Loucy (cell line): ENCODE measurements around the gene TMEM156.

ENCODE experiments used
- H2AFZ ChIP-seq: fragments of 200-600 bp; sonication (generic); 2 replicates; pipeline ENCODE4 v1.6.0; 2016; ENCODE audit warnings: antibody characterized with exemption, mild to moderate bottlenecking, low read length, moderate library complexity
- H3F3A ChIP-seq: fragments of 200-600 bp; 2 replicates; pipeline ENCODE4 v1.6.0; 2016; ENCODE audit warnings: antibody characterized with exemption, low read depth, mild to moderate bottlenecking
- H3K27me3 ChIP-seq: fragments of 200-600 bp; sonication (generic); 2 replicates; pipeline ENCODE4 v1.6.1; 2014; ENCODE audit warnings: low read length, mild to moderate bottlenecking; ENCODE audit not compliant: insufficient read depth, poor library complexity, severe bottlenecking
- H3K36me3 ChIP-seq: fragments of 200-600 bp; sonication (generic); 2 replicates; pipeline ENCODE4 v1.6.1; 2016; ENCODE audit warnings: low read length; ENCODE audit not compliant: insufficient read depth
- H3K4me1 ChIP-seq: fragments of 200-600 bp; sonication (generic); 2 replicates; pipeline ENCODE4 v1.5.1; 2014; ENCODE audit warnings: low read length, mild to moderate bottlenecking; ENCODE audit not compliant: insufficient read depth, poor library complexity, severe bottlenecking
- H3K4me2 ChIP-seq: fragments of 200-600 bp; sonication (generic); 2 replicates; pipeline ENCODE4 v1.6.0; 2014; ENCODE audit warnings: antibody characterized with exemption, low read length, low read depth, mild to moderate bottlenecking; ENCODE audit not compliant: poor library complexity, severe bottlenecking
- H3K4me3 ChIP-seq: fragments of 200-600 bp; sonication (generic); 2 replicates; pipeline ENCODE4 v1.5.1; 2014; ENCODE audit warnings: low read length, mild to moderate bottlenecking, mixed read lengths; ENCODE audit not compliant: poor library complexity, severe bottlenecking
- H3K79me2 ChIP-seq: fragments of 200-600 bp; sonication (generic); 2 replicates; pipeline ENCODE4 v1.6.1; 2014; ENCODE audit warnings: low read length; ENCODE audit not compliant: insufficient read depth
- H3K9ac ChIP-seq: fragments of 200-600 bp; sonication (generic); 2 replicates; pipeline ENCODE4 v1.6.0; 2014; ENCODE audit warnings: mild to moderate bottlenecking, low read depth, low read length, moderate library complexity; ENCODE audit not compliant: poor library complexity, severe bottlenecking
- H3K9me2 ChIP-seq: fragments of 200-600 bp; sonication (generic); replicated peaks from 2 replicates; pipeline ENCODE4 v1.6.1; 2016; ENCODE audit warnings: low read depth, low read length, mixed read lengths
- H3K9me3 ChIP-seq: fragments of 200-600 bp; sonication (generic); 2 replicates; pipeline ENCODE4 v1.6.1; 2014; ENCODE audit warnings: mild to moderate bottlenecking, antibody characterized with exemption, low read length, low read depth; ENCODE audit not compliant: insufficient read depth
- H4K20me1 ChIP-seq: fragments of 200-600 bp; sonication (generic); 2 replicates; pipeline ENCODE4 v1.6.0; 2014; ENCODE audit warnings: antibody characterized with exemption, low read length, mild to moderate bottlenecking; ENCODE audit not compliant: insufficient read depth, poor library complexity, severe bottlenecking
- CTCF ChIP-seq: fragments of 200-600 bp; sonication (generic); conservative IDR thresholded peaks from 2 replicates; pipeline ENCODE4 v1.5.1; 2014; ENCODE audit warnings: mild to moderate bottlenecking, antibody characterized with exemption, low read length
- EZH2phosphoT487 ChIP-seq: fragments of 200-600 bp; IDR thresholded peaks from 2 replicates; pipeline ENCODE4 v1.6.1; 2018; ENCODE audit warnings: antibody characterized with exemption, mild to moderate bottlenecking, moderate library complexity, borderline replicate concordance

Gene TMEM156

GRCh38 chr4:39043861-39044363, 11.7 kb upstream of the TMEM156 start:
- Histone ChIP-seq H3K9ac (peak overlapping the region; percentile 78), H3K36me3 (no peaks in the 10 kb centered on the region), H3K4me1 (peaks cover 38% of the 10 kb centered on the region), H3K9me2 (no peaks in the 10 kb centered on the region), H4K20me1 (peaks cover 24% of the 10 kb centered on the region), H3K4me3 (peak overlapping the region; percentile 76), H3K27me3 (no peaks in the 10 kb centered on the region), H3F3A (no peaks in the 10 kb centered on the region), H2AFZ (peak overlapping the region; percentile 90), H3K79me2 (peaks cover 36% of the 10 kb centered on the region), H3K4me2 (peak overlapping the region; percentile 81), H3K9me3 (no peaks in the 10 kb centered on the region)
- TF ChIP-seq CTCF, result no peak
- TF ChIP-seq EZH2phosphoT487, result no peak

- Histone ChIP-seq H3F3A (no peaks in the 10 kb centered on the region), H3K9me2 (no peaks in the 10 kb centered on the region), H3K4me1 (peaks cover 33% of the 10 kb centered on the region), H3K9me3 (no peaks in the 10 kb centered on the region), H4K20me1 (peaks cover 22% of the 10 kb centered on the region), H3K9ac (peak overlapping the region; percentile 78), H3K27me3 (no peaks in the 10 kb centered on the region), H3K36me3 (no peaks in the 10 kb centered on the region), H2AFZ (peak overlapping the region; percentile 90; the same call in 1 of the 2 replicates), H3K4me2 (peak overlapping the region; percentile 81), H3K79me2 (peaks cover 31% of the 10 kb centered on the region), H3K4me3 (peak overlapping the region; percentile 76)
- TF ChIP-seq EZH2phosphoT487 (no peak), CTCF (no peak)
Measured at GRCh38 chr4:39043058-39043860, 11.1 kb upstream of the TMEM156 start.

GRCh38 chr4:39042366-39042765, 10.2 kb upstream of the TMEM156 start:
- no peak overlapping the region for H3K4me3 ChIP-seq
- peaks cover 22% of the 10 kb centered on the region for H3K79me2 ChIP-seq
- H3K4me2 ChIP-seq, result no peak overlapping the region
- no peak overlapping the region for H3K9ac ChIP-seq
- H3K36me3 ChIP-seq, result no peaks in the 10 kb centered on the region
- H3K4me1 ChIP-seq, result peaks cover 30% of the 10 kb centered on the region
- H3K27me3 ChIP-seq, result no peaks in the 10 kb centered on the region
- no peaks in the 10 kb centered on the region for H3K9me3 ChIP-seq
- no peak overlapping the region for H2AFZ ChIP-seq
- H4K20me1 ChIP-seq, result peaks cover 15% of the 10 kb centered on the region
- TF ChIP-seq EZH2phosphoT487 (no peak), CTCF (no peak)
- H3F3A ChIP-seq, result no peaks in the 10 kb centered on the region
- no peaks in the 10 kb centered on the region for H3K9me2 ChIP-seq
